ENCODE results near the gene TFF3. TPM values are rescaled to one million over a fixed set of nuclear protein-coding genes. Genes with fewer than 3 reads are reported as not detected.

The TFF3 gene
- total and polyA plus RNA-seq, 10 of the 15 experiments (the other 5 are each of a cell fraction or from before 2014, with no cell fraction given): not detected

DNA sequence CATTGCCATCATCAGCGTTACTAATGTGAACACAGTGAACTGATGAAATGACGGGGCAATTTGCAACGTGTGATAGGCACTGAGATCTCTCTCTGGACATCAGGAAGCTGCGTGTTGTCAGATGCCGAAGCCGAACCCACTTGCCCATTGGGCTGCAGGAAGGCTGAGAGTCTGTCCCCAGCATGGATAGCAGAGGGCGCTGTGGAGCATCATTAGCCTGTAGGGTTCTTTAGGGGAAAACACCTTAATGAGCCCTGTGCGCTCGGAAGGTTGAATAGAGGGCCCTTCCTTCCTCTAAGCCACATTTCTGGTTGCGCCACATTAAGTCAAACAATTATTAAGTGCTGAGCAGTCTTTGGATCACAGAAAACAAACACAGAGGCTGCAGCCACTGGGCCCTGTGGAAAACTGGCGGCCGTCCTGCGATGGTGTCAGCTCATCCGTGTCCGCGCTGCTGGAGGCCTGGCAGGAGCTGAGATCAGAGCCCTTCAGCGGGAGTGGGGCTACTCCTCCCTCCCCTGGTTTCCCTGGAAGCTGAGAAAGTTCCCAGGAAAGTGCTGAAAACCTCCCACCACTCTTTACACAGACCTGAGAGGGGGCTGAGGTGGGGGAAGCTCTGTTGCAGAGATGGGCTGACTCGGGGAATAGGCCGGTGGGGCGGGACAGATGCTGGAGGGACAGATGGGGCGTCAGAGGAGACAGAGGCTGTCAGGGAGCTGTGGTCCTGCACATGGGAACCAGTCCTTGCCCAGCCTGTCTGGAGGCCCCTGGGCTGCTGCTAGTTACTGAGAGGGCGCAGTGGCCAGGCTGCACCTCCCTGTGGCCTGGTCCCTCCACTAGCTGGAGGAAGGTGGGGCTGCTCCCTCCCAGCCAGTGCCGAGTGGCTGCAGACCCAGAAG lies 22.9 kb upstream of the TFF3 start:
- Histone ChIP-seq H4K20me1 (ENCODE audit: control insufficient read depth, insufficient read depth) (no peaks in the 10 kb centered on the region), H3K36me3 (ENCODE audit: control insufficient read depth in 2 of 2, insufficient read depth in 2 of 2, low read length in 1 of 2) (no peaks in the 10 kb centered on the region), H3K4me3 (no peak overlapping the region), H3K4me1 (ENCODE audit: control insufficient read depth, insufficient read depth, low read length) (peaks cover 13% of the 10 kb centered on the region), H3K9ac (ENCODE audit: control insufficient read depth, insufficient read depth, low read length) (no peak overlapping the region), H3K9me3 (replicated peaks; ENCODE audit: control insufficient read depth, insufficient read depth, low read length) (no peaks in the 10 kb centered on the region), H2AFZ (ENCODE audit: control insufficient read depth, low read depth, low read length) (peak overlapping the region; percentile 42), H3K27me3 (replicated peaks in 1 of 2; ENCODE audit: control insufficient read depth in 2 of 2, insufficient read depth in 2 of 2, low read length in 1 of 2) (no peaks in the 10 kb centered on the region), H3K27ac (ENCODE audit: control insufficient read depth, insufficient read depth) (no peak overlapping the region), H3K79me2 (ENCODE audit: control insufficient read depth, insufficient read depth, low read length) (no peaks in the 10 kb centered on the region), H3K4me2 (ENCODE audit: control insufficient read depth, insufficient read depth) (no peak overlapping the region)
- no TSS peak for BruUV-seq (replicated peaks)
- POLR2A ChIA-PET: interaction anchor here (1.0 to 1.7 kb wide), 2 partner anchors 86 to 153 kb away, joined by 3 to 4 read pairs; no protein-coding TSS in a partner anchor
- intact Hi-C loops (cut with micrococcal nuclease; ENCODE audit: unreplicated experiment): loop anchor here (1.0 kb wide), 1 partner anchor 112 kb away; no protein-coding TSS in a partner anchor
- in situ Hi-C loops (cut with MboI): no loop called here
- SMC1A ChIA-PET (ENCODE audit: uncharacterized antibody, unreplicated experiment): interaction anchor here (0.8 to 6.7 kb wide), 8 partner anchors 28 to 198 kb away, joined by 3 to 41 read pairs (median 8); no protein-coding TSS in a partner anchor
- 61% methylated on average over 23 of the region's 23 CpGs for WGBS (ENCODE audit: insufficient coverage, insufficient replicate concordance, low lambda C conversion rate, missing lambda C conversion rate)
- CTCF ChIA-PET: interaction anchor here (0.7 to 4.3 kb wide), 20 partner anchors 8 to 198 kb away, joined by 3 to 23 read pairs (median 4); partner anchors contain the start of genes TFF3 and UBASH3A
- peak; percentile 90 for ATAC-seq
- RAD21 ChIA-PET (ENCODE audit: unreplicated experiment): interaction anchor here (0.8 to 2.9 kb wide), 12 partner anchors 28 to 199 kb away, joined by 3 to 13 read pairs (median 5); no protein-coding TSS in a partner anchor
- FAIRE-seq: peak; percentile 49
- no peak for DNase-seq (ENCODE audit: low read depth, low spot score)
- TF ChIP-seq SP1 (IDR thresholded peaks at IDR 0.05; ENCODE audit: low read depth, low read length) (no peak), HDGF (IDR thresholded peaks at IDR 0.05) (no peak), SUZ12 (IDR thresholded peaks at IDR 0.05; ENCODE audit: unreplicated experiment) (no peak), CBX5 (IDR thresholded peaks at IDR 0.05; ENCODE audit: low read depth) (no peak), ETV6 (conservative IDR thresholded peaks at IDR 0.05 in 1 of 2, IDR thresholded peaks at IDR 0.05 in 1 of 2; ENCODE audit: borderline replicate concordance in 1 of 2, low read depth in 1 of 2) (peak in 1 of 2 experiments; percentile 56; a peak in 1 of 4 replicates), BHLHE40 (IDR thresholded peaks at IDR 0.05; ENCODE audit: borderline replicate concordance in 1 of 2, low read depth in 2 of 2, low read length in 1 of 2) (no peak), RAD21 (IDR thresholded peaks at IDR 0.05; ENCODE audit: insufficient read depth, low read depth, low read length) (peak; percentile 81), EP300 (IDR thresholded peaks at IDR 0.05; ENCODE audit: borderline replicate concordance in 1 of 2, control insufficient read depth in 1 of 2, low read depth in 2 of 2, low read length in 2 of 2) (no peak)
- TF ChIP-seq, protein P1, sequence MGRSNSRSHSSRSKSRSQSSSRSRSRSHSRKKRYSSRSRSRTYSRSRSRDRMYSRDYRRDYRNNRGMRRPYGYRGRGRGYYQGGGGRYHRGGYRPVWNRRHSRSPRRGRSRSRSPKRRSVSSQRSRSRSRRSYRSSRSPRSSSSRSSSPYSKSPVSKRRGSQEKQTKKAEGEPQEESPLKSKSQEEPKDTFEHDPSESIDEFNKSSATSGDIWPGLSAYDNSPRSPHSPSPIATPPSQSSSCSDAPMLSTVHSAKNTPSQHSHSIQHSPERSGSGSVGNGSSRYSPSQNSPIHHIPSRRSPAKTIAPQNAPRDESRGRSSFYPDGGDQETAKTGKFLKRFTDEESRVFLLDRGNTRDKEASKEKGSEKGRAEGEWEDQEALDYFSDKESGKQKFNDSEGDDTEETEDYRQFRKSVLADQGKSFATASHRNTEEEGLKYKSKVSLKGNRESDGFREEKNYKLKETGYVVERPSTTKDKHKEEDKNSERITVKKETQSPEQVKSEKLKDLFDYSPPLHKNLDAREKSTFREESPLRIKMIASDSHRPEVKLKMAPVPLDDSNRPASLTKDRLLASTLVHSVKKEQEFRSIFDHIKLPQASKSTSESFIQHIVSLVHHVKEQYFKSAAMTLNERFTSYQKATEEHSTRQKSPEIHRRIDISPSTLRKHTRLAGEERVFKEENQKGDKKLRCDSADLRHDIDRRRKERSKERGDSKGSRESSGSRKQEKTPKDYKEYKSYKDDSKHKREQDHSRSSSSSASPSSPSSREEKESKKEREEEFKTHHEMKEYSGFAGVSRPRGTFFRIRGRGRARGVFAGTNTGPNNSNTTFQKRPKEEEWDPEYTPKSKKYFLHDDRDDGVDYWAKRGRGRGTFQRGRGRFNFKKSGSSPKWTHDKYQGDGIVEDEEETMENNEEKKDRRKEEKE (IDR thresholded peaks at IDR 0.05): no peak
- TF ChIP-seq, protein P2, sequence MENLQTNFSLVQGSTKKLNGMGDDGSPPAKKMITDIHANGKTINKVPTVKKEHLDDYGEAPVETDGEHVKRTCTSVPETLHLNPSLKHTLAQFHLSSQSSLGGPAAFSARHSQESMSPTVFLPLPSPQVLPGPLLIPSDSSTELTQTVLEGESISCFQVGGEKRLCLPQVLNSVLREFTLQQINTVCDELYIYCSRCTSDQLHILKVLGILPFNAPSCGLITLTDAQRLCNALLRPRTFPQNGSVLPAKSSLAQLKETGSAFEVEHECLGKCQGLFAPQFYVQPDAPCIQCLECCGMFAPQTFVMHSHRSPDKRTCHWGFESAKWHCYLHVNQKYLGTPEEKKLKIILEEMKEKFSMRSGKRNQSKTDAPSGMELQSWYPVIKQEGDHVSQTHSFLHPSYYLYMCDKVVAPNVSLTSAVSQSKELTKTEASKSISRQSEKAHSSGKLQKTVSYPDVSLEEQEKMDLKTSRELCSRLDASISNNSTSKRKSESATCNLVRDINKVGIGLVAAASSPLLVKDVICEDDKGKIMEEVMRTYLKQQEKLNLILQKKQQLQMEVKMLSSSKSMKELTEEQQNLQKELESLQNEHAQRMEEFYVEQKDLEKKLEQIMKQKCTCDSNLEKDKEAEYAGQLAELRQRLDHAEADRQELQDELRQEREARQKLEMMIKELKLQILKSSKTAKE (IDR thresholded peaks at IDR 0.05; ENCODE audit: low read depth, poor library complexity, severe bottlenecking): no peak
- TF ChIP-seq, protein P3, sequence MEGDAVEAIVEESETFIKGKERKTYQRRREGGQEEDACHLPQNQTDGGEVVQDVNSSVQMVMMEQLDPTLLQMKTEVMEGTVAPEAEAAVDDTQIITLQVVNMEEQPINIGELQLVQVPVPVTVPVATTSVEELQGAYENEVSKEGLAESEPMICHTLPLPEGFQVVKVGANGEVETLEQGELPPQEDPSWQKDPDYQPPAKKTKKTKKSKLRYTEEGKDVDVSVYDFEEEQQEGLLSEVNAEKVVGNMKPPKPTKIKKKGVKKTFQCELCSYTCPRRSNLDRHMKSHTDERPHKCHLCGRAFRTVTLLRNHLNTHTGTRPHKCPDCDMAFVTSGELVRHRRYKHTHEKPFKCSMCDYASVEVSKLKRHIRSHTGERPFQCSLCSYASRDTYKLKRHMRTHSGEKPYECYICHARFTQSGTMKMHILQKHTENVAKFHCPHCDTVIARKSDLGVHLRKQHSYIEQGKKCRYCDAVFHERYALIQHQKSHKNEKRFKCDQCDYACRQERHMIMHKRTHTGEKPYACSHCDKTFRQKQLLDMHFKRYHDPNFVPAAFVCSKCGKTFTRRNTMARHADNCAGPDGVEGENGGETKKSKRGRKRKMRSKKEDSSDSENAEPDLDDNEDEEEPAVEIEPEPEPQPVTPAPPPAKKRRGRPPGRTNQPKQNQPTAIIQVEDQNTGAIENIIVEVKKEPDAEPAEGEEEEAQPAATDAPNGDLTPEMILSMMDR (IDR thresholded peaks at IDR 0.05 in 2 of 3, conservative IDR thresholded peaks at IDR 0.05 in 1 of 3; ENCODE audit: control insufficient read depth in 2 of 3, extremely low read depth in 1 of 3, insufficient read depth in 1 of 3, low read depth in 3 of 3, low read length in 3 of 3): peak; percentile 50 to 62 (median 53)

Measured in GM12878 (cell line).